HCT116 (cell line): ENCODE measurements around the gene SKA1. TPM values are rescaled to one million over a fixed set of nuclear protein-coding genes. Genes with fewer than 3 reads are reported as not detected.

Experiments used
- ATAC-seq: fragments of 200-7000 bp; cut with Tn5 transposase; 2 replicates; pipeline ENCODE4 v1.9.1; 2020; ENCODE audit warnings: mild to moderate bottlenecking, moderate library complexity
- BruUV-seq: library from RNA; stranded (reverse); fragments of 400-500 nt; replicated peaks from 2 replicates; lab custom pipeline; 2021; lab: Mats Ljungman, UMichigan
- CTCF ChIA-PET: fragments of 300-600 bp; sonication (Branson Sonifier 250); formaldehyde crosslinking; loops from one replicate; lab custom pipeline; 2021; ENCODE audit warnings: antibody characterized with exemption; lab: Charles Lee
- POLR2A ChIA-PET: fragments of 300-600, 350-600 bp; sonication (Branson Sonifier 250); formaldehyde crosslinking; loops from one replicate; lab custom pipeline; 2021; ENCODE audit warnings: antibody characterized with exemption; lab: Charles Lee
- RAD21 ChIA-PET, 2 experiments: fragments of 300-600 bp; sonication (Branson Sonifier 250); formaldehyde crosslinking; loops; one replicate each; lab custom pipeline; 2023; ENCODE audit warnings: low total read pairs in 2 of 2; ENCODE audit not compliant: uncharacterized antibody in 2 of 2, unreplicated experiment in 2 of 2, low non-redundant PET in 1 of 2; lab: Charles Lee
- DNase-seq: peaks from one replicate; pipeline ENCODE4 v3.0.0-alpha.2; 2010; ENCODE audit warnings: low read depth, low spot score
- H2AFZ ChIP-seq: fragments of 200-600 bp; shearing (Covaris generic), sonication (generic); 2 replicates; pipeline ENCODE4 v1.6.1; 2017; ENCODE audit warnings: low read depth, mixed run types, mixed read lengths, antibody characterized with exemption, low read length; ENCODE audit not compliant: poor library complexity, severe bottlenecking
- H3K27ac ChIP-seq: 2 replicates; pipeline ENCODE4 v1.5.1; 2012; ENCODE audit warnings: low read depth, low read length
- H3K27me3 ChIP-seq: fragments of 200-600 bp; sonication (generic); 2 replicates; pipeline ENCODE4 v1.6.1; 2016; ENCODE audit warnings: mixed run types, low read length, mixed read lengths; ENCODE audit not compliant: insufficient read depth
- H3K36me3 ChIP-seq, 2 experiments: fragments of 200-500 bp in 1 of 2; fragments of 200-600 bp in 1 of 2; sonication (Bioruptor generic) in 1 of 2; sonication (generic) in 1 of 2; 2 replicates each; pipeline versions ENCODE4 v1.5.1 to v1.6.1; 2014 to 2016; ENCODE audit warnings: low read length in 2 of 2, inconsistent platforms in 1 of 2, mixed read lengths in 1 of 2, mixed run types in 1 of 2; ENCODE audit not compliant: insufficient read depth in 2 of 2, control insufficient read depth in 1 of 2
- H3K4me1 ChIP-seq, 2 experiments: fragments of 200-600 bp in 1 of 2; sonication (generic) in 1 of 2; 2 replicates each; pipeline versions ENCODE4 v1.5.1 to v1.6.1; 2012 to 2017; ENCODE audit warnings: low read length in 2 of 2, inconsistent platforms in 1 of 2, mild to moderate bottlenecking in 1 of 2, mixed read lengths in 1 of 2, mixed run types in 1 of 2, moderate library complexity in 1 of 2; ENCODE audit not compliant: insufficient read depth in 2 of 2, control insufficient read depth in 1 of 2
- H3K4me2 ChIP-seq: fragments of 200-600 bp; sonication (generic); 2 replicates; pipeline ENCODE4 v1.6.1; 2017; ENCODE audit warnings: mixed run types, low read length, mixed read lengths
- H3K4me3 ChIP-seq, 2 experiments: fragments of 200-600 bp in 1 of 2; sonication (generic) in 1 of 2; replicated peaks in 1 of 2; 2 replicates each; pipeline ENCODE4 v1.5.1; 2011 to 2016; ENCODE audit warnings: low read length in 2 of 2, control low read depth in 1 of 2, low read depth in 1 of 2, mild to moderate bottlenecking in 1 of 2, mixed read lengths in 1 of 2, mixed run types in 1 of 2
- H3K79me2 ChIP-seq: fragments of 200-600 bp; sonication (generic); 2 replicates; pipeline ENCODE4 v1.6.1; 2017; ENCODE audit warnings: mild to moderate bottlenecking, mixed run types, low read length, moderate library complexity, mixed read lengths; ENCODE audit not compliant: insufficient read depth
- H3K9ac ChIP-seq: fragments of 200-600 bp; sonication (generic); 2 replicates; pipeline ENCODE4 v1.6.1; 2016; ENCODE audit warnings: low read length, mixed read lengths
- H3K9me2 ChIP-seq: fragments of 200-600 bp; sonication (generic), shearing (Covaris generic); 2 replicates; pipeline ENCODE4 v1.6.1; 2017; ENCODE audit warnings: mixed run types, mild to moderate bottlenecking, moderate library complexity; ENCODE audit not compliant: insufficient read depth
- H3K9me3 ChIP-seq, 2 experiments: fragments of 200-500 bp in 1 of 2; fragments of 200-600 bp in 1 of 2; sonication (Bioruptor generic) in 1 of 2; sonication (generic) in 1 of 2; 2 replicates each; pipeline ENCODE4 v1.6.1; 2014 to 2017; ENCODE audit warnings: low read length in 2 of 2, mixed read lengths in 2 of 2, inconsistent platforms in 1 of 2, low read depth in 1 of 2, mild to moderate bottlenecking in 1 of 2, mixed run types in 1 of 2, moderate library complexity in 1 of 2; ENCODE audit not compliant: control insufficient read depth in 1 of 2, insufficient read depth in 1 of 2
- H4K20me1 ChIP-seq: fragments of 200-600 bp; sonication (generic), shearing (Covaris generic); 2 replicates; pipeline ENCODE4 v1.6.1; 2017; ENCODE audit warnings: mixed run types, mild to moderate bottlenecking, moderate library complexity; ENCODE audit not compliant: insufficient read depth
- CBX3 ChIP-seq: IDR thresholded peaks from 2 replicates; pipeline ENCODE4 v1.6.1; 2012; ENCODE audit warnings: low read depth
- CEBPB ChIP-seq: IDR thresholded peaks from 2 replicates; pipeline ENCODE4 v1.6.1; 2012; ENCODE audit warnings: low read depth
- ELF1 ChIP-seq: IDR thresholded peaks from 2 replicates; pipeline ENCODE4 v1.6.1; 2012; ENCODE audit warnings: low read depth, borderline replicate concordance
- EZH2 ChIP-seq: fragments of 200-600 bp; sonication (generic); IDR thresholded peaks from 2 replicates; pipeline ENCODE4 v1.6.1; 2017; ENCODE audit warnings: antibody characterized with exemption, mixed run types
- JUND ChIP-seq: IDR thresholded peaks from 2 replicates; pipeline ENCODE4 v1.6.1; 2012
- POLR2A ChIP-seq: IDR thresholded peaks from 2 replicates; pipeline ENCODE4 v1.7.0; 2011; ENCODE audit warnings: borderline replicate concordance; ENCODE audit not compliant: insufficient read depth, insufficient read length; ENCODE audit errors: extremely low read depth
- POLR2AphosphoS5 ChIP-seq: IDR thresholded peaks from 2 replicates; pipeline ENCODE4 v1.6.1; 2011; ENCODE audit warnings: mild to moderate bottlenecking, low read depth, low read length, moderate library complexity
- REST ChIP-seq: IDR thresholded peaks from 2 replicates; pipeline ENCODE4 v1.6.1; 2012; ENCODE audit warnings: low read depth
- SP1 ChIP-seq: IDR thresholded peaks from 2 replicates; pipeline ENCODE4 v1.6.1; 2012; ENCODE audit warnings: low read depth
- SRF ChIP-seq: IDR thresholded peaks from 2 replicates; pipeline ENCODE4 v1.6.1; 2012; ENCODE audit warnings: low read depth
- TCF7L2 ChIP-seq: IDR thresholded peaks from 2 replicates; pipeline ENCODE4 v1.7.0; 2011; ENCODE audit warnings: borderline replicate concordance, inconsistent platforms; ENCODE audit not compliant: insufficient read depth, insufficient read length; ENCODE audit errors: extremely low read depth
- ZFX ChIP-seq: fragments of 450-650 bp; IDR thresholded peaks from 2 replicates; pipeline ENCODE4 v1.6.1; 2017
- ZNF274 ChIP-seq: fragments of 200-500 bp; sonication (Bioruptor generic); IDR thresholded peaks from 2 replicates; pipeline ENCODE4 v1.6.1; 2014; ENCODE audit warnings: mild to moderate bottlenecking, low read depth, low read length, inconsistent platforms
- intact Hi-C: fragments of 100-400 bp; cut with micrococcal nuclease; formaldehyde crosslinking; loops from 2 replicates; pipeline ENCODE4 v1.10.0; 2022
- total RNA-seq: library from RNA; stranded (reverse); gene quantifications from one replicate; pipeline ENCODE4 v1.2.1, GENCODE V29; 2021; ENCODE audit not compliant: unreplicated experiment
- TF ChIP-seq, protein P1 (sequence below), 3 experiments: fragments of 200-600 bp in 1 of 3; sonication (generic) in 1 of 3; IDR thresholded peaks in 2 of 3; conservative IDR thresholded peaks in 1 of 3; 2 replicates each; pipeline ENCODE4 v1.5.1; 2012 to 2017; ENCODE audit warnings: low read depth in 2 of 3, low read length in 2 of 3, antibody characterized with exemption in 1 of 3, borderline replicate concordance in 1 of 3, control low read depth in 1 of 3, mild to moderate bottlenecking in 1 of 3, mixed read lengths in 1 of 3, mixed run types in 1 of 3, moderate library complexity in 1 of 3; ENCODE audit not compliant: insufficient read depth in 1 of 3

The SKA1 gene
- total RNA-seq, 1 experiment from 2014 or later: 34.5 TPM

GRCh38 chr18:50441501-50441900 is 66.7 kb downstream of the SKA1 start:
- Histone ChIP-seq H3K79me2 (no peaks in the 10 kb centered on the region), H3K9ac (no peak overlapping the region), H3K36me3 (no peaks in the 10 kb centered on the region), H3K4me3 (no peak overlapping the region), H3K4me2 (no peak overlapping the region), H3K27ac (no peak overlapping the region), H3K4me1 (no peaks in the 10 kb centered on the region), H2AFZ (no peak overlapping the region), H3K27me3 (no peaks in the 10 kb centered on the region), H4K20me1 (no peaks in the 10 kb centered on the region), H3K9me2 (no peaks in the 10 kb centered on the region; the same call in 1 of the 2 replicates), H3K9me3 (peaks cover 0 to 13% of the 10 kb centered on the region in 2 experiments; a peak in 1 of 4 replicates)
- DNase-seq (no peak), ATAC-seq (no peak)
- ChIA-PET RAD21 (no interaction called here), POLR2A (no interaction called here), CTCF (interaction anchor here (1.0 kb wide), 1 partner anchor 12 kb away, joined by 3 read pairs; no protein-coding TSS in a partner anchor)
- no peak for TF ChIP-seq JUND
- TF ChIP-seq ZFX: no peak
- no peak for TF ChIP-seq POLR2AphosphoS5
- no peak for TF ChIP-seq SP1
- no peak for TF ChIP-seq POLR2A
- TF ChIP-seq, protein P1, sequence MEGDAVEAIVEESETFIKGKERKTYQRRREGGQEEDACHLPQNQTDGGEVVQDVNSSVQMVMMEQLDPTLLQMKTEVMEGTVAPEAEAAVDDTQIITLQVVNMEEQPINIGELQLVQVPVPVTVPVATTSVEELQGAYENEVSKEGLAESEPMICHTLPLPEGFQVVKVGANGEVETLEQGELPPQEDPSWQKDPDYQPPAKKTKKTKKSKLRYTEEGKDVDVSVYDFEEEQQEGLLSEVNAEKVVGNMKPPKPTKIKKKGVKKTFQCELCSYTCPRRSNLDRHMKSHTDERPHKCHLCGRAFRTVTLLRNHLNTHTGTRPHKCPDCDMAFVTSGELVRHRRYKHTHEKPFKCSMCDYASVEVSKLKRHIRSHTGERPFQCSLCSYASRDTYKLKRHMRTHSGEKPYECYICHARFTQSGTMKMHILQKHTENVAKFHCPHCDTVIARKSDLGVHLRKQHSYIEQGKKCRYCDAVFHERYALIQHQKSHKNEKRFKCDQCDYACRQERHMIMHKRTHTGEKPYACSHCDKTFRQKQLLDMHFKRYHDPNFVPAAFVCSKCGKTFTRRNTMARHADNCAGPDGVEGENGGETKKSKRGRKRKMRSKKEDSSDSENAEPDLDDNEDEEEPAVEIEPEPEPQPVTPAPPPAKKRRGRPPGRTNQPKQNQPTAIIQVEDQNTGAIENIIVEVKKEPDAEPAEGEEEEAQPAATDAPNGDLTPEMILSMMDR (IDR thresholded peaks at IDR 0.05 in 2 of 3, conservative IDR thresholded peaks at IDR 0.05 in 1 of 3; ENCODE audit: borderline replicate concordance in 1 of 3, insufficient read depth in 1 of 3, low read depth in 2 of 3, low read length in 2 of 3): no peak
- TF ChIP-seq ELF1: no peak
- TF ChIP-seq ZNF274: no peak
- TF ChIP-seq CEBPB: no peak
- no peak for TF ChIP-seq CBX3
- TF ChIP-seq EZH2: no peak
- no peak for TF ChIP-seq REST
- TF ChIP-seq SRF: no peak
- no peak for TF ChIP-seq TCF7L2
- intact Hi-C loops: no loop called here
- BruUV-seq: no TSS peak

Other genes with a start within 250 kb of the SKA1 start
- 32.1 TPM for gene MYO5B, start 179.9 kb upstream of the SKA1 start, total RNA-seq
- gene CFAP53, start 108.6 kb upstream of the SKA1 start, total RNA-seq: 1.1 TPM
- gene MBD1, start 93.5 kb upstream of the SKA1 start, total RNA-seq: 63.9 TPM
- 101 TPM for gene CXXC1, start 87.4 kb upstream of the SKA1 start, total RNA-seq
- 0.89 TPM for gene MAPK4, start 185.0 kb downstream of the SKA1 start, total RNA-seq